Measurements from ENCODE around the gene TSPEAR. TPM values are rescaled to one million over a fixed set of nuclear protein-coding genes. Genes with fewer than 3 reads are reported as not detected.

The TSPEAR gene
- total and polyA plus RNA-seq, 2 donors (not counting 1 experiment from before 2014, with no cell fraction given), result not detected

DNA sequence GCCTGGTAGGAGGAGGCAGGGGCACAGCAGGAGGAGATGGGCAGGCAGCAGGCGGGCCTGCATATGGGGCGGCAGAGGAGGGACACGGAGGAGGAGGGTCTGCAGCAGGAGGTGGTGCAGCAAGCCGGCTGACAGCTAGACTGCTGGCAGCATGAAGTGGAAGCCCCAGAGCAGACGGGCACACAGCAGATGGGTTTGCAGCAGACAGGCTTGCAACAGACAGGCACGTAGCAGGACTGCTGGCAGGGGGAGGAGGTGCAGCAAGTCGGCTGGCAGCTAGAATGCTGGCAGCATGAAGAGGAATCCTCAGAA lies 131.6 kb downstream of the TSPEAR start:
- Histone ChIP-seq H3K27ac (ENCODE audit: insufficient read depth, low read length) (no peak overlapping the region), H3K4me1 (ENCODE audit: control insufficient read depth, extremely low read depth, insufficient read depth, low read length) (no peaks in the 10 kb centered on the region), H3K9ac (ENCODE audit: insufficient read depth, low read length) (no peak overlapping the region), H3K79me2 (ENCODE audit: control insufficient read depth, insufficient read depth, low read length) (no peaks in the 10 kb centered on the region), H3K4me2 (ENCODE audit: extremely low read depth, insufficient read depth, low read length) (no peak overlapping the region), H3K9me3 (ENCODE audit: control insufficient read depth, insufficient read depth, low read depth, low read length) (no peaks in the 10 kb centered on the region), H3K4me3 (replicated peaks in 1 of 4; ENCODE audit: control extremely low read depth in 1 of 4, insufficient read depth in 1 of 4, low read depth in 3 of 4, low read length in 4 of 4) (no peak overlapping the region), H3K27me3 (ENCODE audit: control insufficient read depth, insufficient read depth, low read length) (no peaks in the 10 kb centered on the region), H2AFZ (ENCODE audit: low read length) (no peak overlapping the region), H3K36me3 (ENCODE audit: control insufficient read depth, insufficient read depth, low read length) (no peaks in the 10 kb centered on the region), H4K20me1 (ENCODE audit: control insufficient read depth, extremely low read depth, insufficient read depth, low read length) (no peaks in the 10 kb centered on the region)
- no peak for DNase-seq (ENCODE audit: low read depth in 2 of 2)
- TF ChIP-seq EZH2 (IDR thresholded peaks at IDR 0.05; ENCODE audit: low read length, missing control alignments), result no peak
- TF ChIP-seq CTCF (conservative IDR thresholded peaks at IDR 0.05 in 1 of 2, IDR thresholded peaks at IDR 0.05 in 1 of 2; ENCODE audit: low read depth in 1 of 2, low read length in 2 of 2), result no peak

- TF ChIP-seq EZH2 (IDR thresholded peaks at IDR 0.05; ENCODE audit: low read length, missing control alignments), result no peak
- no peak for TF ChIP-seq CTCF (conservative IDR thresholded peaks at IDR 0.05 in 1 of 2, IDR thresholded peaks at IDR 0.05 in 1 of 2; ENCODE audit: low read depth in 1 of 2, low read length in 2 of 2)
- no peak overlapping the region for H3K4me2 ChIP-seq (ENCODE audit: extremely low read depth, insufficient read depth, low read length)
- no peaks in the 10 kb centered on the region for H3K9me3 ChIP-seq (ENCODE audit: control insufficient read depth, insufficient read depth, low read depth, low read length)
- H2AFZ ChIP-seq (ENCODE audit: low read length), result no peak overlapping the region
- no peaks in the 10 kb centered on the region for H4K20me1 ChIP-seq (ENCODE audit: control insufficient read depth, extremely low read depth, insufficient read depth, low read length)
- H3K4me3 ChIP-seq (replicated peaks in 1 of 4; ENCODE audit: control extremely low read depth in 1 of 4, insufficient read depth in 1 of 4, low read depth in 3 of 4, low read length in 4 of 4), result no peak overlapping the region
- H3K27ac ChIP-seq (ENCODE audit: insufficient read depth, low read length), result no peak overlapping the region
- H3K9ac ChIP-seq (ENCODE audit: insufficient read depth, low read length), result no peak overlapping the region
- no peaks in the 10 kb centered on the region for H3K27me3 ChIP-seq (ENCODE audit: control insufficient read depth, insufficient read depth, low read length)
- H3K36me3 ChIP-seq (ENCODE audit: control insufficient read depth, insufficient read depth, low read length), result no peaks in the 10 kb centered on the region
- H3K4me1 ChIP-seq (ENCODE audit: control insufficient read depth, extremely low read depth, insufficient read depth, low read length), result no peaks in the 10 kb centered on the region
- no peaks in the 10 kb centered on the region for H3K79me2 ChIP-seq (ENCODE audit: control insufficient read depth, insufficient read depth, low read length)
- no peak for DNase-seq (ENCODE audit: low read depth in 2 of 2)
Measured at GRCh38 chr21:44579056-44579832, 132.1 kb downstream of the TSPEAR start.

DNA sequence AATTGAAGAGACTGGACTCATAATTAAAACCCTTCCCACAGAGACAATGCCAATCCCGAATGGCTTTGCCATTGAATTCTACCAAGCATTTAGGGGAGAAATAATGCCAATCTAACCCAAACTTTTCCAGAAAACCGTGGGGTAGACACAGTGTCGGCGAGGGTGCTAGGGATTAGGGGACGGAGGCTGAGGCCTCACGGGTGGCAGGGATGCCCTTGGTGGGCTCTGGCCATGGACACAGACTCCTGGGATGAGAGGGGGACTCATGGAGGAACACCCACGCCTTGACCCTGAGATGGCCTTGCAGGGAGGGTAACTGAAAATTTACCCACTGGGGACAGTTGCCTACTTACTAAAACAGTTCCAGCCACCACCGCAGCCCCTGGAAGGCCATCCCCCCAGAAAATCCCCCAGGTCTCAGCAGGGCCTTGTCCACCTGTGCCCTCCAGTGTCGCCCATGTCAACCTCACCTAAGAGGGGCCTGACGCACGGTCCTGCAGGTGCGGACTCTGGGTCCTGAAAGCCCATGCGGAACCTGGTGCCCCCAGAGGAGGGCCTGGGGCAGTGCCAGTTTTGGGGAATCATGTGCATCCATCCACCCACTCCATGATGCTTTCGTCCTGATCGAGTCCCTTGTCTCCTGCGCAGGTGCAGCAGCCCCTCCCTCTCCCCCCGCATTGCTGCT lies 132.9 kb downstream of the TSPEAR start:
- H3K4me1 ChIP-seq (ENCODE audit: control insufficient read depth, extremely low read depth, insufficient read depth, low read length), result no peaks in the 10 kb centered on the region
- no peak overlapping the region for H3K27ac ChIP-seq (ENCODE audit: insufficient read depth, low read length)
- no peak overlapping the region for H3K4me3 ChIP-seq (replicated peaks in 1 of 4; ENCODE audit: control extremely low read depth in 1 of 4, insufficient read depth in 1 of 4, low read depth in 3 of 4, low read length in 4 of 4)
- H3K4me2 ChIP-seq (ENCODE audit: extremely low read depth, insufficient read depth, low read length), result no peak overlapping the region
- H3K27me3 ChIP-seq (ENCODE audit: control insufficient read depth, insufficient read depth, low read length), result no peaks in the 10 kb centered on the region
- no peak overlapping the region for H3K9ac ChIP-seq (ENCODE audit: insufficient read depth, low read length)
- no peaks in the 10 kb centered on the region for H4K20me1 ChIP-seq (ENCODE audit: control insufficient read depth, extremely low read depth, insufficient read depth, low read length)
- DNase-seq (ENCODE audit: low read depth in 2 of 2), result no peak
- TF ChIP-seq EZH2 (IDR thresholded peaks at IDR 0.05; ENCODE audit: low read length, missing control alignments) (no peak), CTCF (conservative IDR thresholded peaks at IDR 0.05 in 1 of 2, IDR thresholded peaks at IDR 0.05 in 1 of 2; ENCODE audit: low read depth in 1 of 2, low read length in 2 of 2) (no peak)
- H3K9me3 ChIP-seq (ENCODE audit: control insufficient read depth, insufficient read depth, low read depth, low read length), result no peaks in the 10 kb centered on the region
- no peaks in the 10 kb centered on the region for H3K36me3 ChIP-seq (ENCODE audit: control insufficient read depth, insufficient read depth, low read length)
- H2AFZ ChIP-seq (ENCODE audit: low read length), result no peak overlapping the region
- no peaks in the 10 kb centered on the region for H3K79me2 ChIP-seq (ENCODE audit: control insufficient read depth, insufficient read depth, low read length)

All from fibroblast of lung (primary cell).